ENCODE results near the gene RAB17.

DNA sequence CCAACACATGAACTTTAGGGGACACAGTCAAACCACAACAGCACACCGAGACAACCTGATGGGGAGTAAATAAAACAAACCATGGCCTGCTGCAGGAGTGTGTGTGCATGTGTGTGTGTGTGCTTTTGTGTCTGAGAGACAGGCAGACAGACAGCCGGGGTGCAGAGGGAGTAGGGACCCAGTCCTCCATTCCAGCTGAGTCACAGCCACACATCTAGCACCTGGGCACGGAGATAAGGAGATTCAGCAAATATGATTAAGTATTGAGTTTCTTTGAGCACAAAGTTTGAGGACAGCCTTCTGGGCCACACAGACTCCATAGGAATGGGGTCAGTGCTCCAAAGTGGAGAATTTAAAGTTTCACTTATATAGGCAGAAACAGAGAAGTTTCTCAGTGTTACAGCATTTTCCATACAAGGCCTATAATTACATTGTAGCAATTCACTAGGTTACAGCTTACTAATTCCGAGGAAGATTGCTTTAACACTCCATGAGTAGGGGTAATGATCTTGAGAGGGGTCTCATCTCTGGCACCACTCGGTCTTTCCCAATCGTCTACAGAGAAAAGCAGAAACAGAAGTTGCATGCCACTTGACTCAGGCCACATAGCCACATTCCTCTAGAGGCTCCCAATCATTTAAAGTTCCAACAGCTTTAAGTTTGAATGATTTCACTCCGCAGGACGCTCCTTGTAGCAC, 55.0 kb downstream of the RAB17 start:
- no peak for TF ChIP-seq TAF1 (IDR thresholded peaks at IDR 0.05; ENCODE audit: borderline replicate concordance, low read depth, low read length)
- TF ChIP-seq POLR2A (IDR thresholded peaks at IDR 0.05; ENCODE audit: low read depth, low read length) = no peak
- TF ChIP-seq POLR2AphosphoS5 (IDR thresholded peaks at IDR 0.05; ENCODE audit: low read depth, low read length) = no peak
